Activated CD4-positive, alpha-beta T cell treated with anti-CD3 and anti-CD28 coated beads, Interleukin-2, amount 50 U/mL, for 48 hours (primary cell): ENCODE measurements around the gene AZIN2.
"Not testable (repeated sequence)": the region's sequence is repeated elsewhere in the genome, so short reads cannot be mapped to it uniquely, and the experiment has no call there.

ENCODE experiments used
- DNase-seq, 2 experiments: peaks; one replicate each; pipeline ENCODE4 v3.0.0-alpha.2; 2020

Gene AZIN2

GRCh38 chr1:33096363-33097005, 15.5 kb downstream of the AZIN2 start:
- no peak for DNase-seq

- DNase-seq: no peak
Measured at GRCh38 chr1:33097137-33097611, 16.2 kb downstream of the AZIN2 start.

GRCh38 chr1:33097762-33098161, 16.8 kb downstream of the AZIN2 start:
- DNase-seq: no peak

GRCh38 chr1:33098371-33098770, 17.4 kb downstream of the AZIN2 start:
- DNase-seq: no peak

GRCh38 chr1:33099290-33100118, 18.6 kb downstream of the AZIN2 start:
- DNase-seq: peak; percentile 74 to 81

GRCh38 chr1:33100119-33100415, 19.1 kb downstream of the AZIN2 start:
- DNase-seq: not testable (repeated sequence)

- no peak for DNase-seq
Measured at GRCh38 chr1:33110477-33110876, 29.5 kb downstream of the AZIN2 start.

GRCh38 chr1:33111965-33112364, 31.0 kb downstream of the AZIN2 start:
- DNase-seq: no peak

- DNase-seq: no peak
Measured at GRCh38 chr1:33117440-33118085, 36.6 kb downstream of the AZIN2 start.

- no peak for DNase-seq
Measured at GRCh38 chr1:33118274-33118673, 37.3 kb downstream of the AZIN2 start.

- no peak for DNase-seq
Measured at GRCh38 chr1:33119050-33119449, 38.1 kb downstream of the AZIN2 start.

GRCh38 chr1:33119532-33120217, 38.7 kb downstream of the AZIN2 start:
- DNase-seq: no peak

- no peak for DNase-seq
Measured at GRCh38 chr1:33120436-33121231, 39.7 kb downstream of the AZIN2 start.

- DNase-seq: no peak
Measured at GRCh38 chr1:33121728-33122127, 40.8 kb downstream of the AZIN2 start.

GRCh38 chr1:33122483-33123178, 41.7 kb downstream of the AZIN2 start:
- no peak for DNase-seq

GRCh38 chr1:33123266-33123665, 42.3 kb downstream of the AZIN2 start:
- DNase-seq: no peak

GRCh38 chr1:33124647-33125046, 43.7 kb downstream of the AZIN2 start:
- DNase-seq: not testable (repeated sequence)

GRCh38 chr1:33126411-33127000, 45.6 kb downstream of the AZIN2 start:
- no peak for DNase-seq

GRCh38 chr1:33127001-33127823, 46.3 kb downstream of the AZIN2 start:
- peak; percentile 99 for DNase-seq

GRCh38 chr1:33128781-33129180, 47.8 kb downstream of the AZIN2 start:
- no peak for DNase-seq
